Measurements from ENCODE around the gene MICB.

Gene MICB

GRCh38 chr6:31513456-31514165 lies 15.7 kb downstream of the MICB start:
- DNase-seq: no peak

- no peak for DNase-seq
Measured at GRCh38 chr6:31521835-31522234, 23.9 kb downstream of the MICB start.

- DNase-seq: no peak
Measured at GRCh38 chr6:31525553-31525931, 27.6 kb downstream of the MICB start.

- DNase-seq: no peak
Measured at GRCh38 chr6:31525932-31526591, 28.1 kb downstream of the MICB start.

- DNase-seq: no peak
Measured at GRCh38 chr6:31528307-31528777, 30.4 kb downstream of the MICB start.

- no peak for DNase-seq
Measured at GRCh38 chr6:31528821-31529328, 30.9 kb downstream of the MICB start, which contains the start of gene MCCD1. TSS of gene MCCD1 (plus strand) at chr6:31528962. CDS start at chr6:31529015, 53 bp downstream.

- no peak for DNase-seq
Measured at GRCh38 chr6:31529329-31530150, 31.6 kb downstream of the MICB start.

- no peak for DNase-seq
Measured at GRCh38 chr6:31530659-31531058, 32.7 kb downstream of the MICB start.

GRCh38 chr6:31531162-31531561 lies 33.2 kb downstream of the MICB start:
- DNase-seq: no peak

GRCh38 chr6:31531771-31532643 lies 34.1 kb downstream of the MICB start:
- no peak for DNase-seq

- no peak for DNase-seq
Measured at GRCh38 chr6:31532644-31533454, 34.9 kb downstream of the MICB start.

GRCh38 chr6:31533455-31533841 lies 35.5 kb downstream of the MICB start:
- DNase-seq: no peak

GRCh38 chr6:31534011-31534410 lies 36.1 kb downstream of the MICB start:
- DNase-seq: no peak

GRCh38 chr6:31534521-31535040 lies 36.6 kb downstream of the MICB start:
- DNase-seq: no peak

GRCh38 chr6:31535538-31536324 lies 37.8 kb downstream of the MICB start:
- DNase-seq: no peak

- DNase-seq: no peak
Measured at GRCh38 chr6:31538805-31539400, 41.0 kb downstream of the MICB start.

GRCh38 chr6:31540640-31541039 lies 42.7 kb downstream of the MICB start:
- DNase-seq: no peak

- peak; percentile 14 for DNase-seq
Measured at GRCh38 chr6:31541059-31541657, 43.2 kb downstream of the MICB start.
